Esophagus squamous epithelium (tissue), 4 donors: Measurements from ENCODE around the gene LOXHD1.

Experiments used
- CTCF ChIP-seq, 6 experiments: fragments of 450-650 bp in 4 of 6; fragments of 200-600 bp in 2 of 6; sonication (generic) in 2 of 6; IDR thresholded peaks; one replicate each; pipeline ENCODE4 v1.5.1; 2016 to 2019; ENCODE audit warnings: antibody characterized with exemption in 6 of 6, mild to moderate bottlenecking in 4 of 6, moderate library complexity in 4 of 6
- POLR2A ChIP-seq, 4 donors: fragments of 450-650 bp; IDR thresholded peaks; one replicate each; pipeline ENCODE4 v1.6.1; 2017; ENCODE audit warnings: antibody characterized with exemption in 4 of 4, mild to moderate bottlenecking in 4 of 4, moderate library complexity in 3 of 4

- TF ChIP-seq POLR2A (IDR thresholded peaks at IDR 0.05) (no peak), CTCF (IDR thresholded peaks at IDR 0.05) (no peak)
Observed at GRCh38 chr18:46475390-46475752, 181.6 kb downstream of the LOXHD1 start.
